ENCODE data around the gene FIG4. TPM values are rescaled to one million over a fixed set of nuclear protein-coding genes. Genes with fewer than 3 reads are reported as not detected.
"Not testable (repeated sequence)": the region's sequence is repeated elsewhere in the genome, so short reads cannot be mapped to it uniquely, and the experiment has no call there.

FIG4 gene
- total RNA-seq, 4 donors from 2014 or later = 9.4 to 18.1 (median 13.2) TPM

DNA sequence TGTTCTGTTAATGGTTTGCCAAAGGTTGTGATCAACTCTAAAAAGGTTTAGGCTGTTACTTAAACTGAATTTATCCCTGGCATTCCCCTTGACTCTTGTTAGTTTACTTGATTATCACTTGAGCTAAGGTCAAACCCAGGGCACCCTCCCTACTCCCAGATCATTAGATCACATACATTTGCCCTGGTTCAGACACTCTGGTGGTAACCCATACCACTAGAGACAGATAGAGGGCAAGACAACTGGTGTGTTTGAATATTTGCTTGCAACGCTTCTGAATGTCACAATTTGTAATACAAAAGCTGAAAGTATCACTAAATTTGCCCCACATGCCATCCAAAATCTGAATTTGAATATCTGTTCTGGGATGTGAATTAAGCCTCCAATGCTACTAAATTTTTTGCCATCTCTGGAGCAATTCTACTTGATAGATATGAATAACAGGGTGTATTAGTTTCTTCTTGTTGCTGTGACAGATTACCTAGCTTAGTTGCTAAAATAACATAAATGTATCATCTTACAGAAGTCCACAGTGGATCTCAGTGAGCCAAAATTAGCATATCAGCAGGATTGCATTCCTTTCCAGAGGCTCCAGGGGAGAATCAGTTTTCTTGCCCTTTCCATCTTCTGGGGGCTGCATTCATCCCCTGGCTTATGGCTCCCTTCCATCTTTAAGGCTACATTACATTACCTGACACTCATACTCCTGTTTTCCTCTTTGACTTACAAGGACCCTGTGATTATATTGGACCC lies 45.4 kb downstream of the FIG4 start:
- TF ChIP-seq, protein P1, sequence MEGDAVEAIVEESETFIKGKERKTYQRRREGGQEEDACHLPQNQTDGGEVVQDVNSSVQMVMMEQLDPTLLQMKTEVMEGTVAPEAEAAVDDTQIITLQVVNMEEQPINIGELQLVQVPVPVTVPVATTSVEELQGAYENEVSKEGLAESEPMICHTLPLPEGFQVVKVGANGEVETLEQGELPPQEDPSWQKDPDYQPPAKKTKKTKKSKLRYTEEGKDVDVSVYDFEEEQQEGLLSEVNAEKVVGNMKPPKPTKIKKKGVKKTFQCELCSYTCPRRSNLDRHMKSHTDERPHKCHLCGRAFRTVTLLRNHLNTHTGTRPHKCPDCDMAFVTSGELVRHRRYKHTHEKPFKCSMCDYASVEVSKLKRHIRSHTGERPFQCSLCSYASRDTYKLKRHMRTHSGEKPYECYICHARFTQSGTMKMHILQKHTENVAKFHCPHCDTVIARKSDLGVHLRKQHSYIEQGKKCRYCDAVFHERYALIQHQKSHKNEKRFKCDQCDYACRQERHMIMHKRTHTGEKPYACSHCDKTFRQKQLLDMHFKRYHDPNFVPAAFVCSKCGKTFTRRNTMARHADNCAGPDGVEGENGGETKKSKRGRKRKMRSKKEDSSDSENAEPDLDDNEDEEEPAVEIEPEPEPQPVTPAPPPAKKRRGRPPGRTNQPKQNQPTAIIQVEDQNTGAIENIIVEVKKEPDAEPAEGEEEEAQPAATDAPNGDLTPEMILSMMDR (IDR thresholded peaks at IDR 0.05) = no peak
- ATAC-seq (ENCODE audit: low FRiP score) = no peak
- DNase-seq (ENCODE audit: low spot score) = no peak

DNA sequence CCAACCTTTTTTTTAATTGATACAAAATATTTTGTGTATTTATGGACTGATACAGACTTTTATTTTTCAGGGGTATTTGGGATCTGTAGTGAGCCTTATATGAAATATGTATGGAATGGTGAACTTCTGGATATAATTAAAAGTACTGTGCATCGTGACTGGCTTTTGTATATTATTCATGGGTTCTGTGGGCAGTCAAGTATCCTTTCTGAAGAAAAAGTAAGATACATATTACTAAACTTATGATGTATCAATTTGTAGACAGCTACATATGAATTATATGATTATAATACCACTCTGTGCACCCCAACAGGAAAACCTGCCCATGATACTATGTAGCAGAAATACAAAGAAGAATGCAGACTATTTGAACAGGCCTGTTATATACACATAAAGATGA lies 47.2 kb downstream of the FIG4 start:
- ATAC-seq (ENCODE audit: low FRiP score) (no peak), DNase-seq (ENCODE audit: low spot score) (no peak)
- TF ChIP-seq, protein P1 (IDR thresholded peaks at IDR 0.05) = no peak

DNA sequence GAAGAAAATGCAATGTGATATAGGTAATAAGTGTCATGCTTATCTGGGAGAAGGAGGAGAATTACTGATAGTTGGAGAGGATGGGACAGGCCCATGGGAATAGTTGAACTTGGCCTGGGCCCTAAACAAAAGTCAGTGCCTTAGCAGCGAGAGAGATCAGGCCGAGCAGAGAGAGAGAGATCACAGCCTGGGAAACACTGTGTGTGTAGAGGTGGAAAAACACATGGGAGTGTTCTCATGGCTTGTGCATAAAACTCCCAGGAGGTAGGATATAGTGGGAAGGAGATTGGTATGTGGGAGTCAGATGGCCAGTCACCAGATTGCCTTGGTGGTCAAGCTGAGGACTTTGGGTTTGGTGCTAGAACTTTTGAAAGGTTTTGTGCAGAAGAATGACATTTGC lies 47.6 kb downstream of the FIG4 start:
- TF ChIP-seq, protein P1 (IDR thresholded peaks at IDR 0.05) = no peak
- DNase-seq (ENCODE audit: low spot score) (no peak), ATAC-seq (ENCODE audit: low FRiP score) (no peak)

- no peak for DNase-seq (ENCODE audit: low spot score)
- no peak for ATAC-seq (ENCODE audit: low FRiP score)
- TF ChIP-seq, protein P1 (IDR thresholded peaks at IDR 0.05) = no peak
These were observed 48.6 kb downstream of the FIG4 start for GRCh38 chr6:109739686-109740085.

DNA sequence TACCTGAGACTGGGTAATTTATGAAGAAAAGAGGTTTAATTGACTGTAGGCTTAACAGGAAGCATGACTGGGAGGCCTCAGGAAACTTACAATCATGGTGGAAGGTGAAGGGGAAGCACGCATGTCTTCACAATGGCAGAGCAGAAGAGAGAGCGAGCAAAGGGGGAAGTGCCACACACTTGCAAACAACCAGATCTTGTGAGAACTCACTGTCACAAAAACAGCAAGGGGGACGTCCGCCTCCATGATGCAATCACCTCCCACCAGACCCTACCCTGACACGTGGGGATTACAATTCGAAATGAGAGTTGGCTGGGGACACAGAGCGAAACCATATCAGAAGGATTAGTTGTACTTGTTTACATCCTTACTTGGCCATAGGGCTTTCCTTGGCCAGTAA lies 49.7 kb downstream of the FIG4 start:
- ATAC-seq (ENCODE audit: low FRiP score) (no peak), DNase-seq (ENCODE audit: low spot score) (no peak)
- TF ChIP-seq, protein P1 (IDR thresholded peaks at IDR 0.05) = no peak

- no peak for DNase-seq (ENCODE audit: low spot score)
- no peak for ATAC-seq (ENCODE audit: low FRiP score)
- TF ChIP-seq, protein P1 (IDR thresholded peaks at IDR 0.05) = no peak
These were observed 52.6 kb downstream of the FIG4 start for GRCh38 chr6:109743739-109744138.

GRCh38 chr6:109744779-109745178 lies 53.7 kb downstream of the FIG4 start:
- not testable (repeated sequence) for DNase-seq (ENCODE audit: low spot score)

More at GRCh38 chr6:109744779-109745178, 53.7 kb downstream of the FIG4 start:
- not testable (repeated sequence) for ATAC-seq (ENCODE audit: low FRiP score)
